ENCODE data around the gene PDE9A.

- TF ChIP-seq CTCF (IDR thresholded peaks at IDR 0.05; ENCODE audit: poor library complexity) (no peak), EZH2 (IDR thresholded peaks at IDR 0.05; ENCODE audit: borderline replicate concordance) (no peak), EZH2phosphoT487 (IDR thresholded peaks at IDR 0.05; ENCODE audit: low read depth, severe bottlenecking, unreplicated experiment) (no peak)
Observed at GRCh38 chr21:42811960-42812359, 158.5 kb downstream of the PDE9A start.
